ENCODE data around the gene GPR78.

- TF ChIP-seq POLR2A (IDR thresholded peaks at IDR 0.05) = no peak
- TF ChIP-seq, protein P1, sequence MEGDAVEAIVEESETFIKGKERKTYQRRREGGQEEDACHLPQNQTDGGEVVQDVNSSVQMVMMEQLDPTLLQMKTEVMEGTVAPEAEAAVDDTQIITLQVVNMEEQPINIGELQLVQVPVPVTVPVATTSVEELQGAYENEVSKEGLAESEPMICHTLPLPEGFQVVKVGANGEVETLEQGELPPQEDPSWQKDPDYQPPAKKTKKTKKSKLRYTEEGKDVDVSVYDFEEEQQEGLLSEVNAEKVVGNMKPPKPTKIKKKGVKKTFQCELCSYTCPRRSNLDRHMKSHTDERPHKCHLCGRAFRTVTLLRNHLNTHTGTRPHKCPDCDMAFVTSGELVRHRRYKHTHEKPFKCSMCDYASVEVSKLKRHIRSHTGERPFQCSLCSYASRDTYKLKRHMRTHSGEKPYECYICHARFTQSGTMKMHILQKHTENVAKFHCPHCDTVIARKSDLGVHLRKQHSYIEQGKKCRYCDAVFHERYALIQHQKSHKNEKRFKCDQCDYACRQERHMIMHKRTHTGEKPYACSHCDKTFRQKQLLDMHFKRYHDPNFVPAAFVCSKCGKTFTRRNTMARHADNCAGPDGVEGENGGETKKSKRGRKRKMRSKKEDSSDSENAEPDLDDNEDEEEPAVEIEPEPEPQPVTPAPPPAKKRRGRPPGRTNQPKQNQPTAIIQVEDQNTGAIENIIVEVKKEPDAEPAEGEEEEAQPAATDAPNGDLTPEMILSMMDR (IDR thresholded peaks at IDR 0.05) = no peak
Measured at GRCh38 chr4:8590546-8590880, 10.3 kb downstream of the GPR78 start.
